GM12801 (cell line): Measurements from ENCODE around the gene SSR1.

ENCODE experiments used
- TF ChIP-seq, protein P1 (sequence below): IDR thresholded peaks from one replicate; pipeline ENCODE4 v1.5.1; 2011; ENCODE audit warnings: control low read depth; ENCODE audit not compliant: insufficient read length; ENCODE audit errors: extremely low read depth

Gene SSR1

DNA sequence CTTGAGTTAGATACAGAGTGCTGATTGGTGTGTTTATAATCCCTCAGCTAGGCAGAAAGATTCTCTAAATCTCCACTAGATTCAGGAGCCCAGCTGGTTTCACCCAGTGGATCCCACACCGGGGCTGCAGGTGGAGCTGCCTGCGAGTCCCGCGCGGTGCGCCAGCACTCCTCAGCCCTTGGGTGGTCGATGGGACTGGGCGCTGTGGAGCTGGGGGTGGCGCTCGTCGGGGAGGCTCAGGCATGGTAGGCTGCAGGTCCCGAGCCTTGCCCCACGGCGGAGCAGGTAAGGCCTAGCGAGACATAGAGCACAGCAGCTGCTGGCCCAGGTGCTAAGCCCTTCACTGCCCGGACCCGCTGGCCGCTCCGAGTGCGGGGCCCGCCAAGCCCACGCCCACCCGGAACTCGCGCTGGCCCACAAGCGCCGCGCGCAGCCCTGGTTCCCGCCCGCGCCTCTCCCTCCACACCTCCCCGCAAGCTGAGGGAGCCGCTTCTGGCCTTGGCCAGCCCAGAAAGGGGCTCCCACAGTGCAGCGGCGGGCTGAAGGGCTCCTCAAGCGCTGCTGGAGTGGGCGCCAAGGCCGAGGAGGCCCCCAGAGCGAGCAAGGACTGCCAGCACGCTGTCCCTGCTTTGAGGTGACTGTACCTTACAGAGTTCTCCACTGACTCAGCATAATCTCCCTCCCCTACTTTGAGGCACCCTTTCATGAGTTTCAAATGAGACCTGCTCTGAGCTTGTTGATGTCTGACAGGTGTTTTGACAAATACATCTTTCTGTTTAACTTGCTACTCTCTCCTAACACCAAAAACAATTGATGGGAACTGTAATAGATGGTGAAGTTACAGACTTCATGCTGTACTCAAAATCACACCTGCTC is 3.9 kb upstream of the SSR1 start:
- TF ChIP-seq, protein P1, sequence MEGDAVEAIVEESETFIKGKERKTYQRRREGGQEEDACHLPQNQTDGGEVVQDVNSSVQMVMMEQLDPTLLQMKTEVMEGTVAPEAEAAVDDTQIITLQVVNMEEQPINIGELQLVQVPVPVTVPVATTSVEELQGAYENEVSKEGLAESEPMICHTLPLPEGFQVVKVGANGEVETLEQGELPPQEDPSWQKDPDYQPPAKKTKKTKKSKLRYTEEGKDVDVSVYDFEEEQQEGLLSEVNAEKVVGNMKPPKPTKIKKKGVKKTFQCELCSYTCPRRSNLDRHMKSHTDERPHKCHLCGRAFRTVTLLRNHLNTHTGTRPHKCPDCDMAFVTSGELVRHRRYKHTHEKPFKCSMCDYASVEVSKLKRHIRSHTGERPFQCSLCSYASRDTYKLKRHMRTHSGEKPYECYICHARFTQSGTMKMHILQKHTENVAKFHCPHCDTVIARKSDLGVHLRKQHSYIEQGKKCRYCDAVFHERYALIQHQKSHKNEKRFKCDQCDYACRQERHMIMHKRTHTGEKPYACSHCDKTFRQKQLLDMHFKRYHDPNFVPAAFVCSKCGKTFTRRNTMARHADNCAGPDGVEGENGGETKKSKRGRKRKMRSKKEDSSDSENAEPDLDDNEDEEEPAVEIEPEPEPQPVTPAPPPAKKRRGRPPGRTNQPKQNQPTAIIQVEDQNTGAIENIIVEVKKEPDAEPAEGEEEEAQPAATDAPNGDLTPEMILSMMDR = no peak

GRCh38 chr6:7315948-7316365 is 3.0 kb upstream of the SSR1 start:
- TF ChIP-seq, protein P1 = no peak

DNA sequence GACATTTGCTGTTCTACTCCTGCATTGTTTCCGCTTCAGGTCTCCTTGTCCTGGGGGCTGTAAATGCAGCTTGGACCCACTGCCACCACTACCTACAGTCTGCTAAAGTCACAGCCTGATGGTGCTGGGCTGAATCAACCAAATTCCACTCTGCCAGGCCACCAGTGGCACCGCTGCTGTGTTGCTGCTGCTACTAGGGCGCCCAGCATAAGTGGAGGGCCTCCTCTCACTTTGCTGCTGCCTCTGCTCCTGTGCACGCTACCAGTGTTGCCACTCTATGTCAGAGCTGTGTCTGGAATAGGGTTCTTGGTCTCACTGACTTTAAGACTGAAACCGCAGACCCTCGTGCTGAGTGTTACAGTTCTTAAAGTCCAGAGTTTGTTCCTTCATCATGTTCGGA is 1.4 kb upstream of the SSR1 start:
- TF ChIP-seq, protein P1 = no peak

GRCh38 chr6:7313505-7314165 is 636 bp upstream of the SSR1 start:
- TF ChIP-seq, protein P1 = no peak

DNA sequence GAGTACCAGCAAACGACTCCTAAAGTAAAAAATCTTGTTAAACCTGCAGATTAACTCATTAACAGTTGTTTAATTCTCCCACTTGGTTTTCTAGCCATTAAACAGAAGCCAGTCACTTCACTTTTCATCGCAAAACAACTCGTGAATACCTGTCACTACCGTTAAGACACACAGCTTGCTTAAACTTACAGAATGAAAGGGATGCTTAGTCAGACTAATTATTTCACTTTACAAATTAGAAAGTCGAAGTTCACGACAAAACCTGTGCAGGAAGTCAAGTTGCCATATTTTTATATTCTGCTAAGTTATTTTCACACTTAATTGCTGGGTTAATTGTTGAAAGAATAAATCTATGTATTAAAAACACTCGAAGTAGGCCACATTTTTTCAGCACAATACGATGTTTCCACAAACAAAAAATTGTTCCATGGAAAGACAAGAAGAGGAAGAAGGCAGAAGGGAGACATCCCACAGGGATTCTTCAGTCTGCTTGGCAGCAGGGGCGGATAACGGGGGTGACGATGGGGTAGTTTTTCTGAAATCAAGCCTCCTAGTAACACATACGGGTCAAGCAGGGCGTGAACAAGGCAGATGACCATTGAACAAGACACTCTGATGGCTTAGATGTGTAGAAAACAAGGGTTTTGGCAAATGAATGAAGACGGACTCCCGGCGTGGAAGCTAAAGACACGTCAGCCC is 933 bp downstream of the SSR1 start:
- TF ChIP-seq, protein P1 = no peak

DNA sequence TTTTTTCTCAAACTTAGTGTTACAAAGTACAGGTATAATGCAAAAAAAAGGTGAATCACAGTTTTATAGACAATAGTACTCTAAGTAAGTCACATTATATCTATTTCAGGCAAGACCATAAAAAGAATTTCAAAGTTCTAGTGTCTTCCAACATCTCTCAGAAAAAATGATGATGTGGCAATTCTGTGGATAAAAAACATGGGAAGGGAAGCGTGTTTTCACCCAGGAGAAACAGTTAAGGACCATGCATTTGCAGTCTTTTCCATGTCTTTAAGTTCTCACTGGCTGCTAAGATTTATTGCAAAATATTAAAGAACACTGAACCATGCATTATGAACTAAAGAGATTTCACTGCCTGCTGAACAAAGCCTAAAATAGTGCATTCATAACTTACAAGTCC is 1.8 kb downstream of the SSR1 start:
- TF ChIP-seq, protein P1 = no peak

DNA sequence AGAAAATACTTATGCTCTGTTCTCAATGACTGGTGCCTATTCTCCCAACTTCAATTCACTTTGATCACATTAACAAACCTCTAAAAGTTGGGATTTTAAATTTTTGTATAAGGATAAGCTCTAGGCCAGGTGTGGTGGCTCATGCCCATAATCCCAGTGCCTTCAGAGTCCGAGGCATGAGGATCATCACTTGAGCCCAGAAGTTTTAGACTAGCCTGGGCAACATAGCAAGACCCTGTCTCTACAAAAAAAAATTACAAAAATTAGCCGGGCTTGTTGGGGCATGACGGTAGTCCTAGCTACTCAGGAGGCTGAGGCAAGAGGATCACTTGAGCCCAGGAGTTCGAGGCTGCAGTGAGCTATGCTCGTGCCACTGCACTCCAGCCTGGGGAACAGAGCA is 3.9 kb downstream of the SSR1 start:
- TF ChIP-seq, protein P1 = no peak
